Neural progenitor cell (in vitro differentiated cells): ENCODE measurements around the gene CYBA. TPM values are rescaled to one million over a fixed set of nuclear protein-coding genes. Genes with fewer than 3 reads are reported as not detected.

Experiments used
- DNase-seq: peaks from one replicate; pipeline ENCODE4 v3.0.0-alpha.2; 2016; ENCODE audit warnings: low spot score
- H2AFZ ChIP-seq: fragments of 200-600 bp; sonication (generic); replicated peaks from 2 replicates; pipeline ENCODE4 v1.6.1; 2016; ENCODE audit warnings: antibody characterized with exemption
- H3F3A ChIP-seq: fragments of 200-600 bp; sonication (generic); 2 replicates; pipeline ENCODE4 v1.6.1; 2016; ENCODE audit warnings: antibody characterized with exemption, low read depth
- H3K27ac ChIP-seq: fragments of 200-600 bp; sonication (generic); 2 replicates; pipeline ENCODE4 v1.5.1; 2016; ENCODE audit warnings: mild to moderate bottlenecking
- H3K27me3 ChIP-seq: fragments of 200-600 bp; sonication (generic); 2 replicates; pipeline ENCODE4 v1.6.1; 2016; ENCODE audit warnings: mild to moderate bottlenecking, moderate library complexity
- H3K36me3 ChIP-seq: fragments of 200-600 bp; sonication (generic); 2 replicates; pipeline ENCODE4 v1.5.1; 2016
- H3K4me1 ChIP-seq: fragments of 200-600 bp; sonication (generic); 2 replicates; pipeline ENCODE4 v1.6.1; 2016; ENCODE audit warnings: mixed run types
- H3K4me2 ChIP-seq: fragments of 200-600 bp; sonication (generic); 2 replicates; pipeline ENCODE4 v1.6.1; 2016
- H3K4me3 ChIP-seq: fragments of 200-600 bp; sonication (generic); 2 replicates; pipeline ENCODE4 v1.5.1; 2016
- H3K79me2 ChIP-seq: fragments of 200-600 bp; sonication (generic); 2 replicates; pipeline ENCODE4 v1.6.1; 2016; ENCODE audit warnings: low read depth
- H3K9ac ChIP-seq: fragments of 200-600 bp; sonication (generic); 2 replicates; pipeline ENCODE4 v1.6.1; 2016
- H3K9me3 ChIP-seq: fragments of 200-600 bp; sonication (generic); 2 replicates; pipeline ENCODE4 v1.5.1; 2016; ENCODE audit warnings: low read depth
- H4K20me1 ChIP-seq: fragments of 200-600 bp; sonication (generic); 2 replicates; pipeline ENCODE4 v1.6.1; 2016; ENCODE audit warnings: low read depth
- H3K27ac Mint-ChIP-seq: 3 replicates; pipeline ENCODE4 v1.8.0; 2021; ENCODE audit warnings: mixed read lengths
- H3K27me3 Mint-ChIP-seq: 2 replicates; pipeline ENCODE4 v1.8.0; 2022; ENCODE audit warnings: low read depth, mild to moderate bottlenecking, inconsistent platforms, moderate library complexity, mixed read lengths; ENCODE audit not compliant: insufficient read depth
- H3K36me3 Mint-ChIP-seq: 3 replicates; pipeline ENCODE4 v1.8.0; 2021; ENCODE audit warnings: mixed read lengths
- H3K4me1 Mint-ChIP-seq: 3 replicates; pipeline ENCODE4 v1.8.0; 2021; ENCODE audit warnings: mixed read lengths
- H3K4me3 Mint-ChIP-seq: 3 replicates; pipeline ENCODE4 v1.8.0; 2021; ENCODE audit warnings: mild to moderate bottlenecking, moderate library complexity, mixed read lengths
- H3K9me3 Mint-ChIP-seq: 3 replicates; pipeline ENCODE4 v1.8.0; 2020; ENCODE audit warnings: mixed read lengths
- EZH2 ChIP-seq: fragments of 200-600 bp; sonication (generic); IDR thresholded peaks from 2 replicates; pipeline ENCODE4 v1.6.1; 2017; ENCODE audit warnings: antibody characterized with exemption, mild to moderate bottlenecking, moderate library complexity
- EZH2phosphoT487 ChIP-seq: fragments of 200-600 bp; sonication (generic); IDR thresholded peaks from 2 replicates; pipeline ENCODE4 v1.6.1; 2017; ENCODE audit warnings: antibody characterized with exemption
- total RNA-seq: library from RNA; depleted of rRNA; stranded (reverse); fragments of >200 nt; gene quantifications from 2 replicates; pipeline ENCODE4 v1.2.3, GENCODE V29; 2015; ENCODE audit warnings: low replicate concordance
- TF ChIP-seq, protein P1 (sequence below): fragments of 200-600 bp; sonication (generic); IDR thresholded peaks from 2 replicates; pipeline ENCODE4 v1.5.1; 2017; ENCODE audit warnings: antibody characterized with exemption, mild to moderate bottlenecking

Gene CYBA
- total RNA-seq, 1 donor from 2014 or later, result 29.9 TPM

- H2AFZ ChIP-seq, result no peak overlapping the region
- no peak for DNase-seq
- H3K9ac ChIP-seq, result no peak overlapping the region
- no peak overlapping the region for H3K27ac Mint-ChIP-seq
- no peaks in the 10 kb centered on the region for H3K79me2 ChIP-seq
- H3K4me1 ChIP-seq, result no peaks in the 10 kb centered on the region
- H3F3A ChIP-seq, result peaks cover 6% of the 10 kb centered on the region
- H3K9me3 ChIP-seq, result no peaks in the 10 kb centered on the region
- no peaks in the 10 kb centered on the region for H3K9me3 Mint-ChIP-seq
- peaks cover 10% of the 10 kb centered on the region for H3K36me3 Mint-ChIP-seq
- H3K4me1 Mint-ChIP-seq, result no peaks in the 10 kb centered on the region
- no peak overlapping the region for H3K4me3 Mint-ChIP-seq
- TF ChIP-seq EZH2phosphoT487 (no peak), EZH2 (no peak)
- TF ChIP-seq, protein P1, sequence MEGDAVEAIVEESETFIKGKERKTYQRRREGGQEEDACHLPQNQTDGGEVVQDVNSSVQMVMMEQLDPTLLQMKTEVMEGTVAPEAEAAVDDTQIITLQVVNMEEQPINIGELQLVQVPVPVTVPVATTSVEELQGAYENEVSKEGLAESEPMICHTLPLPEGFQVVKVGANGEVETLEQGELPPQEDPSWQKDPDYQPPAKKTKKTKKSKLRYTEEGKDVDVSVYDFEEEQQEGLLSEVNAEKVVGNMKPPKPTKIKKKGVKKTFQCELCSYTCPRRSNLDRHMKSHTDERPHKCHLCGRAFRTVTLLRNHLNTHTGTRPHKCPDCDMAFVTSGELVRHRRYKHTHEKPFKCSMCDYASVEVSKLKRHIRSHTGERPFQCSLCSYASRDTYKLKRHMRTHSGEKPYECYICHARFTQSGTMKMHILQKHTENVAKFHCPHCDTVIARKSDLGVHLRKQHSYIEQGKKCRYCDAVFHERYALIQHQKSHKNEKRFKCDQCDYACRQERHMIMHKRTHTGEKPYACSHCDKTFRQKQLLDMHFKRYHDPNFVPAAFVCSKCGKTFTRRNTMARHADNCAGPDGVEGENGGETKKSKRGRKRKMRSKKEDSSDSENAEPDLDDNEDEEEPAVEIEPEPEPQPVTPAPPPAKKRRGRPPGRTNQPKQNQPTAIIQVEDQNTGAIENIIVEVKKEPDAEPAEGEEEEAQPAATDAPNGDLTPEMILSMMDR, result no peak
- H3K36me3 ChIP-seq, result no peaks in the 10 kb centered on the region
- peaks cover 2% of the 10 kb centered on the region for H3K27me3 Mint-ChIP-seq
- H3K4me2 ChIP-seq, result no peak overlapping the region
- H3K27me3 ChIP-seq, result no peaks in the 10 kb centered on the region
- H4K20me1 ChIP-seq, result peaks cover 9% of the 10 kb centered on the region
- no peak overlapping the region for H3K4me3 ChIP-seq
- H3K27ac ChIP-seq, result no peak overlapping the region
Measured at GRCh38 chr16:88626646-88627045, 24.2 kb downstream of the CYBA start.

DNA sequence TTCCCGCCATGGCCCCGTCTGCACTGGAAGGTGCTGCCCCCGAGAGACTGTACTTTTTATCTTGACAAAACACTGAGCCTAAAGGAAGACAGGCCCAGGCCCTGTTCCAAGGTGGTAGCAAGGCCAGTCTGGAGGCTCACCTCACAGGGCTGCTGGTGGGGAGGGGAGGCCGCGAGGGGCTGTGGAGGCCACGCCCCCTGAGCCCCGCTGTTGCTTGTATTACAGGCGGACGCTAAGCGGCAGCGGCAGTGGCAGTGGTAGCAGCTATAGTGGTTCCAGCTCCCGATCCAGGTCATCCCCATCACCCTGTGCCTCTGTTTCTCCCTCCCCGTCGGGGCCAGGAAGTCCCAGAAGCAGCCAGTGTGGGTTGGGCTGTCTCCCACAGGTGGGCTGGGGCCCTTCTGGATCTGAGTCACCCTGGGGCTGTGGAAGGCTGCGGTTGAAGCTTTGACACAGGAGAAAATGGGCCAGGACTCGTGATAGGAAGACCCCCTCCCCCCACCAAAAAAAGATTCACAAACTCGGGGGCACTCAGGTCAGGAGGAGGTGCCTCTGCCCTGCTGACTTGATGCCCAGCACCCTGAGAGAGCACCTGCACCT lies 25.8 kb downstream of the CYBA start:
- DNase-seq, result no peak
- H3K9me3 ChIP-seq, result no peaks in the 10 kb centered on the region
- H3K79me2 ChIP-seq, result no peaks in the 10 kb centered on the region
- Mint-ChIP-seq H3K4me1 (no peaks in the 10 kb centered on the region), H3K27ac (no peak overlapping the region), H3K36me3 (peaks cover 12% of the 10 kb centered on the region), H3K27me3 (peaks cover 2% of the 10 kb centered on the region), H3K9me3 (no peaks in the 10 kb centered on the region), H3K4me3 (no peak overlapping the region)
- no peak overlapping the region for H2AFZ ChIP-seq
- TF ChIP-seq EZH2phosphoT487 (no peak), EZH2 (no peak)
- TF ChIP-seq, protein P1, result no peak
- peaks cover 6% of the 10 kb centered on the region for H3F3A ChIP-seq
- H3K27ac ChIP-seq, result no peak overlapping the region
- peaks cover 6% of the 10 kb centered on the region for H4K20me1 ChIP-seq
- H3K9ac ChIP-seq, result no peak overlapping the region
- no peaks in the 10 kb centered on the region for H3K4me1 ChIP-seq
- no peak overlapping the region for H3K4me3 ChIP-seq
- H3K4me2 ChIP-seq, result no peak overlapping the region
- H3K36me3 ChIP-seq, result no peaks in the 10 kb centered on the region
- no peaks in the 10 kb centered on the region for H3K27me3 ChIP-seq

DNA sequence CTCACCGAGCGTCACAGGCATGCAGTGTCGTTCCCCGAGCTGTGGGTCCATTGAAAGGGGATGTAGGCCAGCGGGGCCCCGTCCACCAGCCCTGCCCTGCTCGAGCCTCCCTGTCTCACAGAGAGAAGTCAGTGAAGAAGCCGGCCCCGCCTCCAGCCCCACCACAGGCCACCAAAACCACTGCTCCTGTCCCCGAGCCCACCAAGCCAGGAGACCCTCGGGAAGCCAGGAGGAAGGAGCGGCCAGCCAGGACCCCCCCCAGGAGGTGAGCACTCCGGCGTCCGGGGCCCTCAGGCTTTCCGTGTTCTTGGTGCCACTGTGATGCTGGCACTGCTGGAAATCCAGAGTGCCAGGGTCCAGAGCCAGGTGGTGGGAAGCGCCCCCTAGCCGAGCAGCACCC lies 26.4 kb downstream of the CYBA start:
- peaks cover 2% of the 10 kb centered on the region for H3K27me3 Mint-ChIP-seq
- peaks cover 10% of the 10 kb centered on the region for H3K36me3 Mint-ChIP-seq
- Histone ChIP-seq H3K27ac (no peak overlapping the region), H2AFZ (no peak overlapping the region), H3K4me3 (no peak overlapping the region), H4K20me1 (peaks cover 6% of the 10 kb centered on the region), H3F3A (peaks cover 6% of the 10 kb centered on the region), H3K36me3 (no peaks in the 10 kb centered on the region), H3K9ac (no peak overlapping the region), H3K4me1 (no peaks in the 10 kb centered on the region), H3K27me3 (no peaks in the 10 kb centered on the region), H3K9me3 (no peaks in the 10 kb centered on the region), H3K79me2 (peaks cover 4% of the 10 kb centered on the region), H3K4me2 (no peak overlapping the region)
- no peak overlapping the region for H3K4me3 Mint-ChIP-seq
- no peak overlapping the region for H3K27ac Mint-ChIP-seq
- no peaks in the 10 kb centered on the region for H3K4me1 Mint-ChIP-seq
- DNase-seq, result no peak
- TF ChIP-seq EZH2phosphoT487 (no peak), EZH2 (no peak)
- TF ChIP-seq, protein P1, result no peak
- no peaks in the 10 kb centered on the region for H3K9me3 Mint-ChIP-seq
